Measurements from ENCODE around the gene PCDHB13. TPM values are rescaled to one million over a fixed set of nuclear protein-coding genes. Genes with fewer than 3 reads are reported as not detected.
"Not testable (repeated sequence)": the region's sequence is repeated elsewhere in the genome, so short reads cannot be mapped to it uniquely, and the experiment has no call there.

Gene PCDHB13
- total RNA-seq, 4 donors from 2014 or later, result 0.40 to 2.1 (median 0.69) TPM

GRCh38 chr5:141192110-141192725 lies 21.5 kb upstream of the PCDHB13 start, which contains the start of gene PCDHB10:
TSS of gene PCDHB10 (plus strand) at chr5:141192353. CDS start at chr5:141192553, 200 bp downstream.
- no peak for ATAC-seq
- H3K9me3 ChIP-seq, result peaks cover 0 to 13% (median 2%) of the 10 kb centered on the region in 3 donors

GRCh38 chr5:141194332-141194731 lies 19.4 kb upstream of the PCDHB13 start:
- DNase-seq; in situ Hi-C loops (cut with MboI; ENCODE audit: low sequenced_read_pairs in 4 of 4); H3K36me3 ChIP-seq; H3K4me3 ChIP-seq; H3K9me3 ChIP-seq; ATAC-seq; intact Hi-C loops (cut with DNase I; ENCODE audit: low total_unique reads); H3K4me1 ChIP-seq; H3K27ac ChIP-seq: not testable (repeated sequence)
- peaks cover 0 to 15% (median 0%) of the 10 kb centered on the region in 3 donors for H3K27me3 ChIP-seq

More at GRCh38 chr5:141192110-141192725, 21.5 kb upstream of the PCDHB13 start, which contains the start of gene PCDHB10:
- peaks cover 0 to 8% (median 0%) of the 10 kb centered on the region in 3 donors for H3K27me3 ChIP-seq
- no peaks in the 10 kb centered on the region for H3K36me3 ChIP-seq
- intact Hi-C loops (cut with DNase I; ENCODE audit: low total_unique reads) (no loop called here), in situ Hi-C loops (cut with MboI; ENCODE audit: low sequenced_read_pairs in 4 of 4) (no loop called here)
- H3K27ac ChIP-seq, result no peak within 1 kb of the TSS
- no peak within 1 kb of the TSS for H3K4me3 ChIP-seq
- no peaks in the 10 kb centered on the region for H3K4me1 ChIP-seq
- TF ChIP-seq CTCF (IDR thresholded peaks at IDR 0.05 in 4 of 5, conservative IDR thresholded peaks at IDR 0.05 in 1 of 5), result peak in 1 of 5 experiments; percentile 32
- TF ChIP-seq POLR2A (IDR thresholded peaks at IDR 0.05), result no peak
- DNase-seq, result no peak

GRCh38 chr5:141196363-141196762 lies 17.4 kb upstream of the PCDHB13 start:
- Histone ChIP-seq H3K27ac (no peak overlapping the region), H3K9me3 (peaks cover 0 to 8% (median 2%) of the 10 kb centered on the region in 3 donors), H3K27me3 (peaks cover 0 to 17% (median 0%) of the 10 kb centered on the region in 3 donors), H3K36me3 (no peaks in the 10 kb centered on the region), H3K4me1 (no peaks in the 10 kb centered on the region), H3K4me3 (no peak overlapping the region)
- in situ Hi-C loops (cut with MboI; ENCODE audit: low sequenced_read_pairs in 4 of 4), result no loop called here
- TF ChIP-seq POLR2A (IDR thresholded peaks at IDR 0.05), result no peak
- TF ChIP-seq CTCF (IDR thresholded peaks at IDR 0.05 in 4 of 5, conservative IDR thresholded peaks at IDR 0.05 in 1 of 5), result no peak
- intact Hi-C loops (cut with DNase I; ENCODE audit: low total_unique reads), result no loop called here
- ATAC-seq (no peak), DNase-seq (no peak)

- H3K4me3 ChIP-seq, result peak within 1 kb of the TSS in 2 of 4 donors; percentile 11 to 22
- intact Hi-C loops (cut with DNase I; ENCODE audit: low total_unique reads), result no loop called here
- TF ChIP-seq POLR2A (IDR thresholded peaks at IDR 0.05) (no peak), CTCF (IDR thresholded peaks at IDR 0.05 in 4 of 5, conservative IDR thresholded peaks at IDR 0.05 in 1 of 5) (no peak)
- no peaks in the 10 kb centered on the region for H3K4me1 ChIP-seq
- H3K9me3 ChIP-seq, result peaks cover 0 to 8% (median 2%) of the 10 kb centered on the region in 3 donors
- H3K36me3 ChIP-seq, result no peaks in the 10 kb centered on the region
- DNase-seq, result no peak
- H3K27me3 ChIP-seq, result peaks cover 0 to 17% (median 0%) of the 10 kb centered on the region in 3 donors
- H3K27ac ChIP-seq, result no peak within 1 kb of the TSS
- no peak for ATAC-seq
- in situ Hi-C loops (cut with MboI; ENCODE audit: low sequenced_read_pairs in 4 of 4), result loop anchor here in 2 of 4 donors (25.0 kb wide), 1 partner anchor 363 kb away; no protein-coding TSS in a partner anchor
Measured at GRCh38 chr5:141199359-141200235, 14.1 kb upstream of the PCDHB13 start, which contains the start of gene PCDHB11. TSS of gene PCDHB11 (plus strand) at chr5:141199627. CDS start at chr5:141199775, 148 bp downstream.

GRCh38 chr5:141201126-141201525 lies 12.6 kb upstream of the PCDHB13 start:
- H3K4me3 ChIP-seq; H3K4me1 ChIP-seq; DNase-seq; intact Hi-C loops (cut with DNase I; ENCODE audit: low total_unique reads); ATAC-seq; H3K36me3 ChIP-seq; H3K27ac ChIP-seq; H3K9me3 ChIP-seq: not testable (repeated sequence)
- in situ Hi-C loops (cut with MboI; ENCODE audit: low sequenced_read_pairs in 4 of 4), result loop anchor here in 2 of 4 donors (25.0 kb wide), 1 partner anchor 361 kb away; no protein-coding TSS in a partner anchor
- peaks cover 0 to 12% (median 0%) of the 10 kb centered on the region in 3 donors for H3K27me3 ChIP-seq

GRCh38 chr5:141201646-141202045 lies 12.1 kb upstream of the PCDHB13 start:
- H3K4me1 ChIP-seq; H3K4me3 ChIP-seq; DNase-seq; H3K9me3 ChIP-seq; H3K36me3 ChIP-seq; intact Hi-C loops (cut with DNase I; ENCODE audit: low total_unique reads); ATAC-seq; H3K27ac ChIP-seq: not testable (repeated sequence)
- peaks cover 0 to 13% (median 0%) of the 10 kb centered on the region in 3 donors for H3K27me3 ChIP-seq
- in situ Hi-C loops (cut with MboI; ENCODE audit: low sequenced_read_pairs in 4 of 4), result loop anchor here in 2 of 4 donors (25.0 kb wide), 1 partner anchor 361 kb away; no protein-coding TSS in a partner anchor
